WTC11 (cell line): ENCODE results near the gene IL21R. TPM values are rescaled to one million over a fixed set of nuclear protein-coding genes. Genes with fewer than 3 reads are reported as not detected.

Experiments
- ATAC-seq: fragments of 200-7000 bp; cut with Tn5 transposase; 2 replicates; pipeline ENCODE4 v1.10.0; 2021; ENCODE audit warnings: mild to moderate bottlenecking, moderate library complexity
- CTCF ChIA-PET: fragments of 300-600 bp; sonication (Branson Sonifier 250); formaldehyde crosslinking; loops from one replicate; lab custom pipeline; 2021; ENCODE audit warnings: antibody characterized with exemption; lab: Charles Lee
- POLR2A ChIA-PET: fragments of 350-600 bp; sonication (Branson Sonifier 250); formaldehyde crosslinking; loops from one replicate; lab custom pipeline; 2021; ENCODE audit warnings: antibody characterized with exemption; lab: Charles Lee
- DNase-seq: peaks from one replicate; pipeline ENCODE4 v3.0.0; 2021; ENCODE audit warnings: low spot score
- H3K27ac Mint-ChIP-seq: 2 replicates; pipeline ENCODE4 v1.8.0; 2021; ENCODE audit warnings: mixed read lengths
- H3K27me3 Mint-ChIP-seq: 2 replicates; pipeline ENCODE4 v1.8.0; 2021; ENCODE audit warnings: low read depth, mild to moderate bottlenecking, moderate library complexity, mixed read lengths
- H3K36me3 Mint-ChIP-seq: 2 replicates; pipeline ENCODE4 v1.8.0; 2021; ENCODE audit warnings: mixed read lengths
- H3K4me1 Mint-ChIP-seq: 2 replicates; pipeline ENCODE4 v1.8.0; 2022; ENCODE audit warnings: mixed read lengths
- H3K4me3 Mint-ChIP-seq: 2 replicates; pipeline ENCODE4 v1.8.0; 2021; ENCODE audit warnings: mild to moderate bottlenecking, moderate library complexity, mixed read lengths
- H3K9me3 Mint-ChIP-seq: 2 replicates; pipeline ENCODE4 v1.8.0; 2021; ENCODE audit warnings: mixed read lengths
- CBFB ChIP-seq: sonication (generic); formaldehyde crosslinking; IDR thresholded peaks from 2 replicates; pipeline ENCODE4 v1.8.1; 2022; ENCODE audit warnings: mild to moderate bottlenecking, low read depth, missing genetic modification reagents
- ELF4 ChIP-seq: sonication (generic); formaldehyde crosslinking; IDR thresholded peaks from 2 replicates; pipeline ENCODE4 v1.8.1; 2022; ENCODE audit warnings: low read depth, mild to moderate bottlenecking, moderate library complexity, missing genetic modification reagents
- GTF2I ChIP-seq: fragments of 250-450 bp; sonication (Bioruptor Pico); conservative IDR thresholded peaks from 2 replicates; pipeline ENCODE4 v1.4.0; 2021; ENCODE audit warnings: mild to moderate bottlenecking
- HMGA2 ChIP-seq: fragments of 250-450 bp; sonication (Bioruptor Pico); IDR thresholded peaks from 2 replicates; pipeline ENCODE4 v1.4.0; 2021; ENCODE audit warnings: mild to moderate bottlenecking, moderate library complexity
- KAT7 ChIP-seq: sonication (generic); formaldehyde crosslinking; IDR thresholded peaks from 2 replicates; pipeline ENCODE4 v1.8.1; 2023; ENCODE audit warnings: missing genetic modification reagents, mild to moderate bottlenecking, borderline replicate concordance
- MXD4 ChIP-seq: fragments of 250-450 bp; sonication (Bioruptor Pico); IDR thresholded peaks from 2 replicates; pipeline ENCODE4 v1.8.0; 2021; ENCODE audit warnings: mild to moderate bottlenecking, moderate library complexity, borderline replicate concordance
- SP1 ChIP-seq: sonication (generic); formaldehyde crosslinking; conservative IDR thresholded peaks from 2 replicates; pipeline ENCODE4 v1.8.1; 2022; ENCODE audit warnings: missing genetic modification reagents
- ZNF423 ChIP-seq: fragments of 250-450 bp; sonication (Bioruptor Pico); IDR thresholded peaks from 2 replicates; pipeline ENCODE4 v2.1.2; 2022; ENCODE audit warnings: mild to moderate bottlenecking, moderate library complexity
- total RNA-seq: library from RNA; stranded (reverse); gene quantifications from 3 replicates; pipeline ENCODE4 v1.2.3, GENCODE V29; 2021
- TF ChIP-seq, protein P1 (sequence below): sonication (generic); formaldehyde crosslinking; IDR thresholded peaks from 2 replicates; pipeline ENCODE4 v1.8.1; 2023; ENCODE audit warnings: mild to moderate bottlenecking, missing genetic modification reagents
- TF ChIP-seq, protein P2 (sequence below): sonication (generic); formaldehyde crosslinking; conservative IDR thresholded peaks from 2 replicates; pipeline ENCODE4 v1.8.1; 2022; ENCODE audit warnings: mild to moderate bottlenecking, missing genetic modification reagents
- TF ChIP-seq, protein P3 (sequence below): fragments of 250-450 bp; sonication (Bioruptor Pico); IDR thresholded peaks from 2 replicates; pipeline ENCODE4 v1.9.0; 2021; ENCODE audit warnings: mild to moderate bottlenecking
- TF ChIP-seq, protein P4 (sequence below): fragments of 250-450 bp; sonication (Bioruptor Pico); IDR thresholded peaks from 2 replicates; pipeline ENCODE4 v1.9.0; 2021; ENCODE audit warnings: mild to moderate bottlenecking, borderline replicate concordance
- TF ChIP-seq, protein P5 (sequence below): sonication (generic); formaldehyde crosslinking; IDR thresholded peaks from 2 replicates; pipeline ENCODE4 v1.8.1; 2023; ENCODE audit warnings: mild to moderate bottlenecking, missing genetic modification reagents, borderline replicate concordance
- TF ChIP-seq, protein P6 (sequence below): sonication (generic); formaldehyde crosslinking; IDR thresholded peaks from 2 replicates; pipeline ENCODE4 v1.8.0; 2022; ENCODE audit warnings: mild to moderate bottlenecking, missing genetic modification reagents

IL21R gene
- total RNA-seq, 1 experiment from 2014 or later = 0.70 TPM

DNA sequence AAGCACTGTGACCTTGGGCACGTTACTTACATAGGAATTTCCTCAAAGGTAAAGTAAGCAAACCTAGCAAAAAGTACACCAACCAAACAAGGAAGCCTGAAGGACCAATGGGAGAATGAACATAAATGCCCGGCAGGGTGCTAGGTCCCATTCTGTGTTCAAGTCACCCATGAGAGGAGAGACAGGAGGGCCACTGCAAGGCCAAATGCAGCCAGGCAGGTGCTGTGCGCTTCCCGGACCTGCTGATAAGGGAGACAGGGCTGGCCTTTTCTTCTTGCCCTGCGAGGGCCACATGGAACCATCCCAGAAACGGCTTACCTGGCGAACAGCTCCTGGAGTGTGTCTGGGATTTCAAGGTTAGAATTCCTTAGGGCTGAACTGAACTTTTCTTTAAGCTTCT lies 78.8 kb downstream of the IL21R start:
- POLR2A ChIA-PET = no interaction called here
- TF ChIP-seq, protein P1, sequence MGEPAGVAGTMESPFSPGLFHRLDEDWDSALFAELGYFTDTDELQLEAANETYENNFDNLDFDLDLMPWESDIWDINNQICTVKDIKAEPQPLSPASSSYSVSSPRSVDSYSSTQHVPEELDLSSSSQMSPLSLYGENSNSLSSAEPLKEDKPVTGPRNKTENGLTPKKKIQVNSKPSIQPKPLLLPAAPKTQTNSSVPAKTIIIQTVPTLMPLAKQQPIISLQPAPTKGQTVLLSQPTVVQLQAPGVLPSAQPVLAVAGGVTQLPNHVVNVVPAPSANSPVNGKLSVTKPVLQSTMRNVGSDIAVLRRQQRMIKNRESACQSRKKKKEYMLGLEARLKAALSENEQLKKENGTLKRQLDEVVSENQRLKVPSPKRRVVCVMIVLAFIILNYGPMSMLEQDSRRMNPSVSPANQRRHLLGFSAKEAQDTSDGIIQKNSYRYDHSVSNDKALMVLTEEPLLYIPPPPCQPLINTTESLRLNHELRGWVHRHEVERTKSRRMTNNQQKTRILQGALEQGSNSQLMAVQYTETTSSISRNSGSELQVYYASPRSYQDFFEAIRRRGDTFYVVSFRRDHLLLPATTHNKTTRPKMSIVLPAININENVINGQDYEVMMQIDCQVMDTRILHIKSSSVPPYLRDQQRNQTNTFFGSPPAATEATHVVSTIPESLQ = no peak
- TF ChIP-seq ZNF423 (CRISPR knock-in tag) = no peak
- no peak for TF ChIP-seq KAT7 (CRISPR knock-in tag)
- no peak for TF ChIP-seq SP1 (CRISPR knock-in tag)
- no peak for TF ChIP-seq GTF2I (CRISPR knock-in tag)
- no peak for TF ChIP-seq HMGA2 (CRISPR knock-in tag)
- TF ChIP-seq ELF4 (CRISPR knock-in tag) = no peak
- no peak for TF ChIP-seq CBFB (CRISPR knock-in tag)
- TF ChIP-seq, protein P2, sequence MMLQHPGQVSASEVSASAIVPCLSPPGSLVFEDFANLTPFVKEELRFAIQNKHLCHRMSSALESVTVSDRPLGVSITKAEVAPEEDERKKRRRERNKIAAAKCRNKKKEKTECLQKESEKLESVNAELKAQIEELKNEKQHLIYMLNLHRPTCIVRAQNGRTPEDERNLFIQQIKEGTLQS (CRISPR knock-in tag) = no peak
- TF ChIP-seq, protein P3, sequence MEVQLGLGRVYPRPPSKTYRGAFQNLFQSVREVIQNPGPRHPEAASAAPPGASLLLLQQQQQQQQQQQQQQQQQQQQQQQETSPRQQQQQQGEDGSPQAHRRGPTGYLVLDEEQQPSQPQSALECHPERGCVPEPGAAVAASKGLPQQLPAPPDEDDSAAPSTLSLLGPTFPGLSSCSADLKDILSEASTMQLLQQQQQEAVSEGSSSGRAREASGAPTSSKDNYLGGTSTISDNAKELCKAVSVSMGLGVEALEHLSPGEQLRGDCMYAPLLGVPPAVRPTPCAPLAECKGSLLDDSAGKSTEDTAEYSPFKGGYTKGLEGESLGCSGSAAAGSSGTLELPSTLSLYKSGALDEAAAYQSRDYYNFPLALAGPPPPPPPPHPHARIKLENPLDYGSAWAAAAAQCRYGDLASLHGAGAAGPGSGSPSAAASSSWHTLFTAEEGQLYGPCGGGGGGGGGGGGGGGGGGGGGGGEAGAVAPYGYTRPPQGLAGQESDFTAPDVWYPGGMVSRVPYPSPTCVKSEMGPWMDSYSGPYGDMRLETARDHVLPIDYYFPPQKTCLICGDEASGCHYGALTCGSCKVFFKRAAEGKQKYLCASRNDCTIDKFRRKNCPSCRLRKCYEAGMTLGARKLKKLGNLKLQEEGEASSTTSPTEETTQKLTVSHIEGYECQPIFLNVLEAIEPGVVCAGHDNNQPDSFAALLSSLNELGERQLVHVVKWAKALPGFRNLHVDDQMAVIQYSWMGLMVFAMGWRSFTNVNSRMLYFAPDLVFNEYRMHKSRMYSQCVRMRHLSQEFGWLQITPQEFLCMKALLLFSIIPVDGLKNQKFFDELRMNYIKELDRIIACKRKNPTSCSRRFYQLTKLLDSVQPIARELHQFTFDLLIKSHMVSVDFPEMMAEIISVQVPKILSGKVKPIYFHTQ (CRISPR knock-in tag) = no peak
- no peak for TF ChIP-seq MXD4 (CRISPR knock-in tag)
- TF ChIP-seq, protein P4, sequence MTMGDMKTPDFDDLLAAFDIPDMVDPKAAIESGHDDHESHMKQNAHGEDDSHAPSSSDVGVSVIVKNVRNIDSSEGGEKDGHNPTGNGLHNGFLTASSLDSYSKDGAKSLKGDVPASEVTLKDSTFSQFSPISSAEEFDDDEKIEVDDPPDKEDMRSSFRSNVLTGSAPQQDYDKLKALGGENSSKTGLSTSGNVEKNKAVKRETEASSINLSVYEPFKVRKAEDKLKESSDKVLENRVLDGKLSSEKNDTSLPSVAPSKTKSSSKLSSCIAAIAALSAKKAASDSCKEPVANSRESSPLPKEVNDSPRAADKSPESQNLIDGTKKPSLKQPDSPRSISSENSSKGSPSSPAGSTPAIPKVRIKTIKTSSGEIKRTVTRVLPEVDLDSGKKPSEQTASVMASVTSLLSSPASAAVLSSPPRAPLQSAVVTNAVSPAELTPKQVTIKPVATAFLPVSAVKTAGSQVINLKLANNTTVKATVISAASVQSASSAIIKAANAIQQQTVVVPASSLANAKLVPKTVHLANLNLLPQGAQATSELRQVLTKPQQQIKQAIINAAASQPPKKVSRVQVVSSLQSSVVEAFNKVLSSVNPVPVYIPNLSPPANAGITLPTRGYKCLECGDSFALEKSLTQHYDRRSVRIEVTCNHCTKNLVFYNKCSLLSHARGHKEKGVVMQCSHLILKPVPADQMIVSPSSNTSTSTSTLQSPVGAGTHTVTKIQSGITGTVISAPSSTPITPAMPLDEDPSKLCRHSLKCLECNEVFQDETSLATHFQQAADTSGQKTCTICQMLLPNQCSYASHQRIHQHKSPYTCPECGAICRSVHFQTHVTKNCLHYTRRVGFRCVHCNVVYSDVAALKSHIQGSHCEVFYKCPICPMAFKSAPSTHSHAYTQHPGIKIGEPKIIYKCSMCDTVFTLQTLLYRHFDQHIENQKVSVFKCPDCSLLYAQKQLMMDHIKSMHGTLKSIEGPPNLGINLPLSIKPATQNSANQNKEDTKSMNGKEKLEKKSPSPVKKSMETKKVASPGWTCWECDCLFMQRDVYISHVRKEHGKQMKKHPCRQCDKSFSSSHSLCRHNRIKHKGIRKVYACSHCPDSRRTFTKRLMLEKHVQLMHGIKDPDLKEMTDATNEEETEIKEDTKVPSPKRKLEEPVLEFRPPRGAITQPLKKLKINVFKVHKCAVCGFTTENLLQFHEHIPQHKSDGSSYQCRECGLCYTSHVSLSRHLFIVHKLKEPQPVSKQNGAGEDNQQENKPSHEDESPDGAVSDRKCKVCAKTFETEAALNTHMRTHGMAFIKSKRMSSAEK (CRISPR knock-in tag) = no peak
- TF ChIP-seq, protein P5, sequence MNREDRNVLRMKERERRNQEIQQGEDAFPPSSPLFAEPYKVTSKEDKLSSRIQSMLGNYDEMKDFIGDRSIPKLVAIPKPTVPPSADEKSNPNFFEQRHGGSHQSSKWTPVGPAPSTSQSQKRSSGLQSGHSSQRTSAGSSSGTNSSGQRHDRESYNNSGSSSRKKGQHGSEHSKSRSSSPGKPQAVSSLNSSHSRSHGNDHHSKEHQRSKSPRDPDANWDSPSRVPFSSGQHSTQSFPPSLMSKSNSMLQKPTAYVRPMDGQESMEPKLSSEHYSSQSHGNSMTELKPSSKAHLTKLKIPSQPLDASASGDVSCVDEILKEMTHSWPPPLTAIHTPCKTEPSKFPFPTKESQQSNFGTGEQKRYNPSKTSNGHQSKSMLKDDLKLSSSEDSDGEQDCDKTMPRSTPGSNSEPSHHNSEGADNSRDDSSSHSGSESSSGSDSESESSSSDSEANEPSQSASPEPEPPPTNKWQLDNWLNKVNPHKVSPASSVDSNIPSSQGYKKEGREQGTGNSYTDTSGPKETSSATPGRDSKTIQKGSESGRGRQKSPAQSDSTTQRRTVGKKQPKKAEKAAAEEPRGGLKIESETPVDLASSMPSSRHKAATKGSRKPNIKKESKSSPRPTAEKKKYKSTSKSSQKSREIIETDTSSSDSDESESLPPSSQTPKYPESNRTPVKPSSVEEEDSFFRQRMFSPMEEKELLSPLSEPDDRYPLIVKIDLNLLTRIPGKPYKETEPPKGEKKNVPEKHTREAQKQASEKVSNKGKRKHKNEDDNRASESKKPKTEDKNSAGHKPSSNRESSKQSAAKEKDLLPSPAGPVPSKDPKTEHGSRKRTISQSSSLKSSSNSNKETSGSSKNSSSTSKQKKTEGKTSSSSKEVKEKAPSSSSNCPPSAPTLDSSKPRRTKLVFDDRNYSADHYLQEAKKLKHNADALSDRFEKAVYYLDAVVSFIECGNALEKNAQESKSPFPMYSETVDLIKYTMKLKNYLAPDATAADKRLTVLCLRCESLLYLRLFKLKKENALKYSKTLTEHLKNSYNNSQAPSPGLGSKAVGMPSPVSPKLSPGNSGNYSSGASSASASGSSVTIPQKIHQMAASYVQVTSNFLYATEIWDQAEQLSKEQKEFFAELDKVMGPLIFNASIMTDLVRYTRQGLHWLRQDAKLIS (CRISPR knock-in tag) = no peak
- TF ChIP-seq, protein P6, sequence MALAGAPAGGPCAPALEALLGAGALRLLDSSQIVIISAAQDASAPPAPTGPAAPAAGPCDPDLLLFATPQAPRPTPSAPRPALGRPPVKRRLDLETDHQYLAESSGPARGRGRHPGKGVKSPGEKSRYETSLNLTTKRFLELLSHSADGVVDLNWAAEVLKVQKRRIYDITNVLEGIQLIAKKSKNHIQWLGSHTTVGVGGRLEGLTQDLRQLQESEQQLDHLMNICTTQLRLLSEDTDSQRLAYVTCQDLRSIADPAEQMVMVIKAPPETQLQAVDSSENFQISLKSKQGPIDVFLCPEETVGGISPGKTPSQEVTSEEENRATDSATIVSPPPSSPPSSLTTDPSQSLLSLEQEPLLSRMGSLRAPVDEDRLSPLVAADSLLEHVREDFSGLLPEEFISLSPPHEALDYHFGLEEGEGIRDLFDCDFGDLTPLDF = no peak
- TF ChIP-seq, all 79 proteins: peak for 0
- CTCF ChIA-PET = no interaction called here
- Mint-ChIP-seq H3K36me3 (peaks cover 75% of the 10 kb centered on the region), H3K4me1 (no peaks in the 10 kb centered on the region), H3K27ac (no peak overlapping the region), H3K27me3 (no peaks in the 10 kb centered on the region), H3K9me3 (no peaks in the 10 kb centered on the region), H3K4me3 (no peak overlapping the region)
- ATAC-seq (no peak), DNase-seq (no peak)
